H9 (cell line): ENCODE results near the gene EBF4. TPM values are rescaled to one million over a fixed set of nuclear protein-coding genes. Genes with fewer than 3 reads are reported as not detected.

Experiments used
- DNase-seq: peaks from one replicate; pipeline ENCODE4 v3.0.0-alpha.2; 2017
- H2AFZ ChIP-seq: one replicate; pipeline ENCODE4 v1.6.1; 2013; ENCODE audit warnings: mild to moderate bottlenecking, low read length, control low read depth, moderate library complexity
- H2AK5ac ChIP-seq: 2 replicates; pipeline ENCODE4 v1.6.1; 2013; ENCODE audit warnings: low read length, control low read depth, mixed read lengths; ENCODE audit not compliant: insufficient read length
- H2BK120ac ChIP-seq: one replicate; pipeline ENCODE4 v1.6.1; 2013; ENCODE audit warnings: low read depth, mild to moderate bottlenecking, low read length, control low read depth, inconsistent platforms; ENCODE audit not compliant: poor library complexity, severe bottlenecking
- H2BK12ac ChIP-seq: 2 replicates; pipeline ENCODE4 v1.6.1; 2013; ENCODE audit warnings: low read length, control low read depth, mixed read lengths, low read depth; ENCODE audit not compliant: insufficient read length
- H2BK15ac ChIP-seq: 2 replicates; pipeline ENCODE4 v1.6.1; 2013; ENCODE audit warnings: low read depth, low read length, control low read depth
- H2BK20ac ChIP-seq: one replicate; pipeline ENCODE4 v1.6.1; 2013; ENCODE audit warnings: low read depth, mild to moderate bottlenecking, low read length, control low read depth, inconsistent platforms; ENCODE audit not compliant: poor library complexity, severe bottlenecking
- H2BK5ac ChIP-seq: 2 replicates; pipeline ENCODE4 v1.6.1; 2013; ENCODE audit warnings: low read length, control low read depth, mixed read lengths; ENCODE audit not compliant: insufficient read length
- H3K14ac ChIP-seq: 2 replicates; pipeline ENCODE4 v1.6.1; 2013; ENCODE audit warnings: low read length, control low read depth; ENCODE audit not compliant: insufficient read depth
- H3K18ac ChIP-seq: 2 replicates; pipeline ENCODE4 v1.6.1; 2013; ENCODE audit warnings: low read depth, mild to moderate bottlenecking, mixed read lengths, low read length, control low read depth; ENCODE audit not compliant: insufficient read length
- H3K23ac ChIP-seq: 2 replicates; pipeline ENCODE4 v1.6.1; 2013; ENCODE audit warnings: low read length, control low read depth, mixed read lengths, low read depth; ENCODE audit not compliant: insufficient read length
- H3K23me2 ChIP-seq: 2 replicates; pipeline ENCODE4 v1.6.1; 2013; ENCODE audit warnings: low read depth, mild to moderate bottlenecking, mixed read lengths, low read length, control low read depth; ENCODE audit not compliant: insufficient read length, poor library complexity, severe bottlenecking
- H3K27ac ChIP-seq: 2 replicates; pipeline ENCODE4 v1.5.1; 2013; ENCODE audit warnings: low read length, control low read depth, mixed read lengths, low read depth; ENCODE audit not compliant: insufficient read length
- H3K27me3 ChIP-seq: 2 replicates; pipeline ENCODE4 v1.6.1; 2013; ENCODE audit warnings: low read length, control low read depth, inconsistent platforms; ENCODE audit not compliant: insufficient read depth
- H3K4ac ChIP-seq: 2 replicates; pipeline ENCODE4 v1.6.1; 2013; ENCODE audit warnings: low read depth, mild to moderate bottlenecking, control low read depth, inconsistent platforms, low read length, moderate library complexity
- H3K4me1 ChIP-seq: 2 replicates; pipeline ENCODE4 v1.6.1; 2013; ENCODE audit warnings: low read length, control low read depth, inconsistent platforms; ENCODE audit not compliant: insufficient read depth
- H3K4me2 ChIP-seq: 2 replicates; pipeline ENCODE4 v1.6.1; 2013; ENCODE audit warnings: low read length, control low read depth, mixed read lengths; ENCODE audit not compliant: insufficient read length, insufficient read depth
- H3K56ac ChIP-seq: 2 replicates; pipeline ENCODE4 v1.6.1; 2013; ENCODE audit warnings: low read depth, mild to moderate bottlenecking, mixed read lengths, low read length, control low read depth; ENCODE audit not compliant: insufficient read length
- H3K79me1 ChIP-seq: 2 replicates; pipeline ENCODE4 v1.6.1; 2013; ENCODE audit warnings: low read depth, mild to moderate bottlenecking, moderate library complexity, low read length, control low read depth, inconsistent platforms; ENCODE audit not compliant: insufficient read depth, poor library complexity, severe bottlenecking
- H3K79me2 ChIP-seq: 2 replicates; pipeline ENCODE4 v1.6.1; 2013; ENCODE audit warnings: low read length, control low read depth, inconsistent platforms; ENCODE audit not compliant: insufficient read depth
- H3K9ac ChIP-seq: 2 replicates; pipeline ENCODE4 v1.6.1; 2013; ENCODE audit warnings: low read length, control low read depth, mixed read lengths; ENCODE audit not compliant: insufficient read length; ENCODE audit errors: extremely low read depth
- H3K9me3 ChIP-seq: one replicate; pipeline ENCODE4 v1.6.1; 2013; ENCODE audit warnings: low read depth, low read length, inconsistent platforms; ENCODE audit not compliant: control insufficient read depth
- H3T11ph ChIP-seq: one replicate; pipeline ENCODE4 v1.6.1; 2013; ENCODE audit warnings: mild to moderate bottlenecking, low read length, control low read depth, inconsistent platforms
- H4K20me1 ChIP-seq: one replicate; pipeline ENCODE4 v1.6.1; 2013; ENCODE audit not compliant: control insufficient read depth, insufficient read length, insufficient read depth
- H4K5ac ChIP-seq: 2 replicates; pipeline ENCODE4 v1.6.1; 2013; ENCODE audit warnings: low read depth, mild to moderate bottlenecking, mixed read lengths, low read length, control low read depth; ENCODE audit not compliant: insufficient read length
- H4K8ac ChIP-seq: replicated peaks from 2 replicates; pipeline ENCODE4 v1.6.1; 2013; ENCODE audit warnings: low read length, control low read depth, mixed read lengths, low read depth; ENCODE audit not compliant: insufficient read length
- H4K91ac ChIP-seq: 2 replicates; pipeline ENCODE4 v1.6.1; 2013; ENCODE audit warnings: low read depth, mild to moderate bottlenecking, moderate library complexity, mixed read lengths, low read length, control low read depth; ENCODE audit not compliant: insufficient read length
- H3K27ac Mint-ChIP-seq, 3 experiments: 2 replicates in 2 of 3; 3 replicates in 1 of 3; pipeline ENCODE4 v1.8.0; 2020 to 2021; ENCODE audit warnings: mixed read lengths in 3 of 3, mild to moderate bottlenecking in 1 of 3, moderate library complexity in 1 of 3
- H3K27me3 Mint-ChIP-seq: 2 replicates; pipeline ENCODE4 v1.8.0; 2021; ENCODE audit warnings: low read depth, mild to moderate bottlenecking, moderate library complexity, mixed read lengths
- H3K36me3 Mint-ChIP-seq, 3 experiments: 2 replicates in 2 of 3; 3 replicates in 1 of 3; pipeline ENCODE4 v1.8.0; 2020 to 2021; ENCODE audit warnings: low read depth in 3 of 3, mixed read lengths in 3 of 3; ENCODE audit not compliant: insufficient read depth in 1 of 3
- H3K4me1 Mint-ChIP-seq, 2 experiments: 2 replicates each; pipeline ENCODE4 v1.8.0; 2020; ENCODE audit warnings: mixed read lengths in 2 of 2
- H3K4me3 Mint-ChIP-seq, 2 experiments: 2 replicates in 1 of 2; 3 replicates in 1 of 2; pipeline ENCODE4 v1.8.0; 2020 to 2021; ENCODE audit warnings: mild to moderate bottlenecking in 2 of 2, mixed read lengths in 2 of 2, moderate library complexity in 1 of 2
- H3K9me3 Mint-ChIP-seq, 2 experiments: 2 replicates in 1 of 2; 3 replicates in 1 of 2; pipeline ENCODE4 v1.8.0; 2020; ENCODE audit warnings: mild to moderate bottlenecking in 2 of 2, mixed read lengths in 2 of 2, moderate library complexity in 1 of 2
- CTCF ChIP-seq: fragments of 200-600 bp; sonication (generic); conservative IDR thresholded peaks from 3 replicates; pipeline ENCODE4 v1.8.0; 2021; ENCODE audit warnings: antibody characterized with exemption, mild to moderate bottlenecking
- WGBS: extraction: QIAGEN DNeasy Blood & Tissue Kit; methylation state at CpG from one replicate; pipeline ENCODE4 v1.1.7; 2013; ENCODE audit warnings: missing lambda C conversion rate, low lambda C conversion rate, mixed read lengths; ENCODE audit not compliant: insufficient read length; ENCODE audit errors: extremely low coverage; 5-methylcytosine and 5-hydroxymethylcytosine counted together
- total RNA-seq: library from RNA; stranded (reverse); gene quantifications from 2 replicates; pipeline ENCODE4 v1.2.1, GENCODE V29; 2021

EBF4 gene
- total RNA-seq, 1 experiment from 2014 or later = 3.9 TPM

- Histone ChIP-seq H3K27me3 (peaks cover 3% of the 10 kb centered on the region; the same call in 1 of the 2 replicates), H2BK12ac (no peak overlapping the region), H2AFZ (no peak overlapping the region), H3K4me2 (no peak overlapping the region), H3K79me1 (no peaks in the 10 kb centered on the region), H2BK20ac (no peak overlapping the region), H3K23me2 (no peaks in the 10 kb centered on the region), H4K5ac (no peak overlapping the region), H3K14ac (peak overlapping the region; percentile 10; the same call in 1 of the 2 replicates), H2BK15ac (no peak overlapping the region), H3K4me1 (peaks cover 8% of the 10 kb centered on the region), H3K27ac (no peak overlapping the region), H3K4ac (no peak overlapping the region), H4K8ac (no peak overlapping the region), H3K23ac (no peak overlapping the region), H2AK5ac (no peak overlapping the region), H4K20me1 (no peaks in the 10 kb centered on the region), H3K18ac (no peak overlapping the region), H2BK5ac (no peak overlapping the region), H2BK120ac (no peak overlapping the region), H3K9ac (no peak overlapping the region), H3K9me3 (no peaks in the 10 kb centered on the region), H3K79me2 (no peaks in the 10 kb centered on the region), H4K91ac (no peak overlapping the region), H3T11ph (no peak overlapping the region), H3K56ac (no peak overlapping the region)
- no CpG with 5 or more reads among the region's 17 CpGs for WGBS
- peaks cover 35 to 38% of the 10 kb centered on the region in 2 experiments for H3K4me1 Mint-ChIP-seq
- no peak overlapping the region for H3K4me3 Mint-ChIP-seq
- DNase-seq = peak; percentile 30
- no peaks in the 10 kb centered on the region for H3K36me3 Mint-ChIP-seq
- H3K27ac Mint-ChIP-seq = peak overlapping the region in 1 of 3 experiments; percentile 49; a peak in 1 of 7 replicates
- no peaks in the 10 kb centered on the region; a peak in 1 of 5 replicates for H3K9me3 Mint-ChIP-seq
- no peak for TF ChIP-seq CTCF
- H3K27me3 Mint-ChIP-seq = peaks cover 43% of the 10 kb centered on the region
Observed at GRCh38 chr20:2709205-2709981, 16.8 kb downstream of the EBF4 start.
